HUDEP-2 (cell line): ENCODE results near the gene SIAH2.

Experiments used
- DNase-seq, 76 experiments: peaks; one replicate each; lab custom pipeline; 2025; ENCODE audit not compliant: unreplicated experiment in 76 of 76; lab: John Stamatoyannopoulos, UW

The SIAH2 gene

DNA sequence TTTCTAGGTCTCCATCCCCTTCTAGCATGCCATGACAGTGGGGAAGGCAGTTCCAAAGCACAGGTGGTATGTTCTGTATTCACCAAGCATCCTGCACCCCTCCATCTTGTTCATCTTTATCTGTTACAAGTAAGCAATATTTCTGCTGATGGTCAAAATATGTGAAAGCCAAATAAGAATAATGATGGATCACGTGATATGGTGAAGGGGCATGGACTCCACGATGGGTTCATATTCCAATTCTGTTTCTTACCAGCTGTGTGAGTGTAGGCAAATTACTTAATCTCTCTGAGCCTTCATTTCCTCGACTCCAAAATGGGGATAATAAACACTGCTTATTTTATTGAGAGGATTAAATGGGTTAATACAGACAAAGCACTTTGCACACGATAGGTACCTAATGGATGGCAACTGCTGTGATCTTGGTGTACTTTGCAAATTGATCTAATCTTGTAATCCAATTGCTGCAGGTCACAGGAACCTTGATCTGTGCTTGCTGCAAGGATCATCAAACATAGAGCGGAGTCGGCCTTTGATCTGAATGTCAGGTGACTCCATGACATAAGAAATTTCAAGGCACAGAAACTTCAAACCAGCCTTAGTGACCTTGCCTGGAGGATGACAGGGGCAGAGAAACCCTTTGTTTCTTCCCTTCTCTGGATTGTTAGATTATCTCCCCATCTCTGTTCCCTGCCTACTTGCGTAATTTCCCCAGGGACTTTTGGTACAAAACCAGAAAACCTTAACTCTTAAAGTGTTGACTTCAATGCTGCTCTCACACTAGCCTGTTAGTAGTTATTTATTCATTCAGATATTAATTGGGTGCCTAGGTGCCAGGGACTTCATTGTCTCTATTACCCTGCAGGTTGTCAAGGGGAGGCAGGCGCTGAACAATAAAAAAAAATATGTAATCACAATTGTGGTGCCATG lies 25.8 kb downstream of the SIAH2 start:
- no peak for DNase-seq

DNA sequence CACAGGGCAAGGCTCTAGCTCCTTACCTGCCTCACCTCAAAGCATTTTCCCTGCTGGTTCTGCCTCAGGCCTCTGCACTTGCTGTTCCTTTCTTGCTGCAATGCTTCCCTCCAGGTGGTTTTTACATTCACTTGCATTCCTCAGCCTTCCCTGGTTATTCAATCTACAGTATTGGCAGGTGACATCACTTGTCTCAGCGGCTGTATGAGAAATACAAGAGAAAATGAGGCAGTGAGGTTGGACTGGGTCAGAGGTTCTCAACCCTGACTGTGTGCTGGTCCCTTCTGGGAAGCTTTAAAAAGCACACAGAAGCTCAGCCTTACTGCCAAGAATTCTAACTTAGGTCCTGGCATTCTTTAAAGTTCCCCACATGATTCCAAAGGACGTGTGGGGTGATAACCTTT lies 26.7 kb downstream of the SIAH2 start:
- no peak for DNase-seq

DNA sequence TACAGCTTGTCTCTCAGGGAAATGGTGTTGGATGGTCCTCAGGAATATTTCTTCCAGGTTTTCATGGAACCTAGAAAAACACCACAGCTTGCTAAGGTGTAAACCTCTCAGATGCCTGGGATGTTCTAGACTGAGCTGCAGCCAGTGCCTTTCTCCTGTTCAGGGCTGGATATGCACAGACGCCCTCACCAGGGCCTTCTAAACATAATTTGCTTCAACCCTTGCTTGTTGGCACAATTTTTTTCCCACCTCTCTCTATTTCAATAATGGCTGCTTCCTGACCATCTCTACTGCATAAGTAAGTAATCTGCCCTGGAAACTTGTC lies 28.2 kb downstream of the SIAH2 start:
- DNase-seq = no peak

DNA sequence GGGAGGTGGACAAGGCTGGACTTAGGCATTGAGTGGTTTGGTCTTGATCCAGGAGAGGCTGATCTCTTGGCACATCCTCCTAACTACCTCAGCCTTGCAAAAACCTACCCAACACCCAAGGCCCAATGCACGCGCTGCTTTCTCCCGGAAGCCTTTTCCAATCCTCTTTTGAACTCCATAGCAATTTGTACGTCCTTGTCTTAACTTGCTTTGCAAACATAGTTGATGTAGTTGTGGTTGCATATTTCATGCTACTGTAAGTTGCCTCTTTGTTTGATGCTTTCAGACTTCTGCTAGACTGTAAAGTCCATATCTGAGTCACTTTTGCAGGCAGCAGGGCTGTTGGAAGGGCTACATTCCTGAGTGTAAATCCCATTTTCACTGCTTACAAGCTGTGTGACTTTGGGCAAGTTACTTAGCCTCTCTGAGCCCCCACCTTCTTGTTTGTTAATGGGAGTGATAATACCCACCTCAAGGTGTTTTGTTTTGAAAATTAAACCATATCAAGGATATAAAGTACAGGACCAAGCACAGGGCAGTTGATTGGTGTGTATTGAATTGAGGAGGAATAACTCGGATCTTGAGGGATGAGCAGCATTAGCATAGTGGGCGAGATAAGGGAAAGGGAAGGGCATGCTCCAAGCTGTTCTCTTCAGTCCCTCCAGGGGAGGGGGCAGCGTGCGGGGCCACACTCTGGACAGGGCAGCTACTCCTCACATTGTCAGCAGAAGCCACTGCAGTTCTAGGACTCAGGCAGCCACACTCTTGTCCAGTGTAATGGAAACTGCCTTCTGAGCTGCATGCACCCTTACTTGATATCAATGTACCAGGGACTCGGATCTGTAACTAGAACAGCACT lies 28.8 kb downstream of the SIAH2 start:
- peak in 56 of 76 experiments; percentile 26 to 90 (median 66) for DNase-seq

DNA sequence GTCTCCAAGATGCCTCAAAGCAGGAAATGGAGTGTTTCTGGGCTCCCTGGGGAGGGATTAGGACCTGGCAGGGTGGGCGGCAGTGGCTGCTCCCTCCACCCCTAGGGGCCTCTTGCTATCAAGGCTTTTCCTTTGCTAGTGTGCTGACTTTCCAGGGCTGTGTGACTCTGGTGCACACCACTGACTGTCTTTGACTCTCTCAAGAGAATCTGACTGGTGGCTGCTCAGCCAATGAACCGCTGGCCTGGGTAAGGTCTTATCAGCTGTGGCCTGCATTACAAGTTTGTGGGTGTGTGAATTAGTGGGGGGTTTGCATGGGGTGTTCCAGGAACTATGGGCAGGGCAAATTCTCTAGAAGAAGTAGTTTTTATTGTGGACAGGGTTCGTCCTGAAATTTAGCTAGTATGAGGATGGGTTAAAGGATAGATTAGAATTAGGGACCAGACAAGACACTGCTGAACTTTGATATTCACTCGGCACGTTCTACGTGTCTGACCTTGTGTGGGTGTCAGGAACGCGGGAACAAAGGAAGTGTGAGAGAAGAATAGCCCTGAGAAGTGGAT lies 29.5 kb downstream of the SIAH2 start:
- DNase-seq = peak in 74 of 76 experiments; percentile 67 to 98 (median 91)

DNA sequence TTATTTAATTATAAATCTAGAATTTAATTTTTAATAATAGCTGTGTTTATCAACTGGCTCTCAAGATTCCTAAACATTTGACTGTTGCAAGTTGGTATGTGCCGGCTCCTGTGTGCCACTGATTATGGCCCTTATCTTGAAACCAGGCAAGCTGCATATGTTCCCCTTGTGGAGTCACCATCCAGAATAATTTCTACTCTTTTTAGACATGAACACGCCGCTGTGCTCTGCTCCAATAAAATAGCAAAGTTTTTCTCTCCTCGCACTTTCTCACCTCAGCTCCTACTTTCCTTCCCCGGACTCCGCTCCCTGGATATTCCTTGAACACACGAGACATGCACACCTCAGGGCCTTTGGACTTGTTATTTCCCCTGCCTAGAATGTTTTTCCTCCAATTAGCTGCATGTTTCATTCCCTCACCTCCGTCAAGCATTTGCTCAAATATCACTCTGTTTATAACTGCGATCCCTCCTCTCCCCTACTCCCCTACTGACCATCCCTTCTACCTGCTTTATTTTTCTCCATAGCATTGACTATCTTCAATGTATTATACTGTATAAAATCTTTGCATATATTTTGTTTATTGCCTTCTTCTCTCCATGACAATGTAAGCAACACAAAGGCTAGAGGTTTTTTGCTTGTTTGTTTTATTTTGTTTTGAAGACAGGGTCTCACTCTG lies 33.1 kb downstream of the SIAH2 start:
- peak in 74 of 76 experiments; percentile 17 to 88 (median 64) for DNase-seq

DNA sequence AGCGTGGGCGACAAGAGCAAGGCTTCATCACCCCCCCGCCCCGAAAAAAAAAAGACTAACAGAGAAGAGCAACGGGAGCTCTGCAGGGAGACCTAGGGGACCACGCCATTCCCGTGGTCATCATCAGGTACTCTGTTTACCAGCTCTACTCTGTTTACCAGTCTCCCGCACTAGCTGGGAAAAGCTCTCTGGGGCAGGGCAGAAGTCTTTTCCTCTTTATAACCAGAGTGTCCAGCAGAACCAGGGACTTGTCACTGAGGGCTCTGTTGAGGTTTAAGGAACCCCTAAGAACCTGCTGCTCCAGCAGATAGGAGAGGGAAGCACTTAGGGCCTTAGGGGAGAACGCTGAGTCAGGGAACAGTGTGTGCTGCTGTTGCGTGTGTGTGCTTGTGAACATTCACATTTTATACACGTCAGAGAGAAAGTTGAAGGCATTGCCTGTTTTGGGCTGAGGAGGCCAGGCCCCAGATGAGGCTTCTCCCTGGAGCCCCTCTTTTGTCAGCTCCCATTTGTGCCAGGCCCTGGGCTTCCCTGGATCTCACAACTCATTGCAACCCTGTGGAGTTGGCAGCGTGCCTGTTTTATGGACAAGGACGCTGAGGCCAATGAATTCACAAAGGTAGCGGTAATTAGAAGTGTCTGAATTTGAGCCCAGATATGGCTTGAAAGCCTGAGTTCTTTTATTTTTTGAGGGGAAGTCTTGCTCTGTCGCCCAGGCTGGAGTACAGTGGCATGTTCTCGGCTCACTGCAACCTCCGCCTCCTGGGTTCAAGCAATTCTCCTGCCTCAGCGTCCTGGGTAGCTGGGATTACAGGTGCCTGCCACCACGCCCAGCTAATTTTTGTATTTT lies 35.1 kb downstream of the SIAH2 start:
- DNase-seq = peak in 52 of 76 experiments; percentile 7 to 70 (median 31)

DNA sequence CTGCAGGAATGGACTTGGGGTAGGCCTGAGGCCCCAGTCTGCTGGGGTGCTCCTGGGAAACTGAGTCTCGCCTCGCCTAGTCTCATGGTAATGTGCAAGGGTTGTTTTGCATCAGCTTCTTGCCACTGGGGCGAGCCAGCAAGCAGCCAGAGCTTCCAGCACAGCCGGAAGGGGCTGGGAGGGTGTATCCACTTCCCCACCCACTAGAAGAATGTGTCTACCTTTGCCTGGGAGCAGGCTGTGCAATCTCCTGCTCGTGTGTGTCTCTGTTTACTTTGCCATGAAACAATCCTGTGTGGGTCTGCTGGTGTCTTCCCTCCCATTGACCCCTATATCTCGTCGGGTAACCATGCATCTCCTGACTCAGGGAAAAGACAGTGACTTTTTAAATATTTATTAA lies 37.4 kb downstream of the SIAH2 start:
- peak in 12 of 76 experiments; percentile 3 to 35 (median 25) for DNase-seq

DNA sequence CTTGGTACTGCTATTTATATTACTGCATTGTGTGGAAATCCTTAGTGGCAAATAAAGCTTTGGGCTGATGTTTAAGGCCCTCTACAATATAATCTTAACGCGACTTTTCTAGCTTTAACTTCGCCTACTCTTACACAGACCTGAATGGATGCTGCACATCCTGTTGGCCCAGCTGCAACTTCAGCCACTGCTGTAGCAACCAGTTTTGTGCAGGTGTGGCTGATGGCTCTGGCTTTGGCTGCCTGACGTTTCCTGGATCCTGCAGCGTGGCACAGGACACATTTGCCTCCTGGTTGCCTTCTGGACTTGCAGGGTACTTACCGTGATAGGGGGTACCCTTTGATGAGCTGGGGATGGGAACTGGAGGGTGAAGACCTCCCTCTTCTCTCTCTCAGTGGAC lies 39.0 kb downstream of the SIAH2 start:
- no peak for DNase-seq

DNA sequence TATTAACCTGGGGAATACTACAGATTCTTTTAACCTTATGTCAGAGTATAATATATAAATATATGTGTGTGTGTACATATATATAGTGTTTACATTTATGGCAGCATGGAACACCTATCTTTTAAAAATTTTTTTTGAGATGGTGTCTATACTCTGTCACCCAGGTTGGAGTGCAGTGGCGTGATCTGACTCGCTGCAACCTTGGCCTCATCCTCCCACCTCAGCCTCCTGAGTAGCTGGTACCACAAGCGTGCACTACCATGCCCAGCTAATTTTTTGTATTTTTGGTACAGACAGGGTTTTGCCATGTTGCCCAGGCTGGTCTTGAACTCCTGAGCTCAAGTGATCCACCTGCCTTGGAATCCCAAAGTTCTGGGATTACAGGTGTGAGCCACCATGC lies 40.7 kb downstream of the SIAH2 start:
- no peak for DNase-seq

DNA sequence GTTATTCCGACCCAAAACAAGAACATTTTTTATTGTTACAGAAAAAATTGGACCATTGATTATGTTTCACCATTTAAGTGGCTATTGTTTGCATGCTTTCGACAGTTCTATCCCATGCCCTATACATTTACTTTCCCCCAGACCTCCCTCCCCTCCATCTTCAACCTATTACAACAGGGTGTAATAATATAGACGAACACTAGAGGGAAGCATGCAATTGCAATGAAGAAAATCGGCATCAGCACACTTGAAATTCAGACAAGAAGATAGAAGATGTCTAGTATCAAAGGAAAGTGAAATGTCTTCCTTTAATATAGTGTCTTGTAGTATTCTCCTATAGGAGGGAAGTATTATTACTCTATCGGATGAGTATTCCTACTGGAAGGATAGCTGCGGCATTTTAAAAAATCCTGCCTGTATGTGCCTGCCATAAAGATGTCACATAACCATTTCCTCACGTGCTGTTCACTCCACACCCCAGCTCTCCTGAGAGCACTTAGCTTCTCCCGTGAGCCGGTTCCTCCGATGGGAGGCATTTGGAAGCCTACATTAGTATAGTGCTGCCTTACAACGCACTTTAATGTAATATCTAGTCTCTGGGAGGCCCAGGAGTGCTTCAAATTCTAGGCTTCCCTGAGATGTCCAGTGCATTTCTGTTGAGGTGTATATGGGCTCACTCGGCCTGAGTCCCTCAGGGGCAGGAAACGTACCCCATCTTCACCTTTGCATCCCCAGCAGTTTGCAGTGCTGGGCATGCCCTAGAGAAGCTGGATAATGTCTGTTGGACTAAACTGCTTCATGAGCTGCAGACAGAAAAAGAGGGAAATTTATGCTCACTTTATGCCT lies 41.5 kb downstream of the SIAH2 start:
- peak in 31 of 76 experiments; percentile 10 to 75 (median 50) for DNase-seq

DNA sequence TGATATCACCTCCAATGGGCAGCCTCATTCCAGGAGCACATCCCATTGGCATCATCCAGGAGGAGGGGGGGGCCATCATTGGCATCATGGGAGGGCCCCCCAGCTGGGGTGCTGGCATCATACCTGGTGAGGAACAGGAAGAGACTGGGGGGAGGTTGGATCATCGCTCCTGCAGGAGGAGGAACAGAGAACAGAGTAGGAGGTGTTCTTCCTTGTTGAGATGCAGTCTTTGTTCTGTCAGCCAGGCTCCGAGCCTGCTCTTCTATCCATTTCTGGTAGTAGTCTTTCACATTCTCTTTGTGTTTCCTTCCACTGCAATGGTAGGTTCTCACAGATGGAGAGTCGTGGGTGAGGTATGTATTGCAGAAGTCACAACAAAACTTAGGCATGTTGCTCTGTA lies 42.5 kb downstream of the SIAH2 start:
- no peak for DNase-seq

DNA sequence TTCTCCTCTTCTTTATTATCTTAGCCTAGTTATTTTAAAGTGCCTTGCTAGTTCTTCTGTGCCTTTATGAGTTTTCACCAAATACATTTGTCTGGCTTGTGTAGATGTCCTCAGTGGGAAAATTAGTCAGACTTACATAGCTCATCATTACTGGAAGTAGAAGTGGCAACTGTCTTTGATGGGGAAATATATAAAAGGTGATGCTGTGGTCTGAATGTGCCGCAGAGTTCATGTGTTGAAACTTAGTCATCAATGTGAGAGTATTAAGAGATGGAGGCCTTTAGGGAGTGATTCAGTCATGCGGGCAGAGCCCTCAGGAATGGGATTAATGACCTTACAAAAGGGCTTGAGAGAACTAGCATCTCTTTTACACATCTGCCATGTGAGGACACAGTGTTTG lies 52.9 kb downstream of the SIAH2 start:
- DNase-seq = no peak

DNA sequence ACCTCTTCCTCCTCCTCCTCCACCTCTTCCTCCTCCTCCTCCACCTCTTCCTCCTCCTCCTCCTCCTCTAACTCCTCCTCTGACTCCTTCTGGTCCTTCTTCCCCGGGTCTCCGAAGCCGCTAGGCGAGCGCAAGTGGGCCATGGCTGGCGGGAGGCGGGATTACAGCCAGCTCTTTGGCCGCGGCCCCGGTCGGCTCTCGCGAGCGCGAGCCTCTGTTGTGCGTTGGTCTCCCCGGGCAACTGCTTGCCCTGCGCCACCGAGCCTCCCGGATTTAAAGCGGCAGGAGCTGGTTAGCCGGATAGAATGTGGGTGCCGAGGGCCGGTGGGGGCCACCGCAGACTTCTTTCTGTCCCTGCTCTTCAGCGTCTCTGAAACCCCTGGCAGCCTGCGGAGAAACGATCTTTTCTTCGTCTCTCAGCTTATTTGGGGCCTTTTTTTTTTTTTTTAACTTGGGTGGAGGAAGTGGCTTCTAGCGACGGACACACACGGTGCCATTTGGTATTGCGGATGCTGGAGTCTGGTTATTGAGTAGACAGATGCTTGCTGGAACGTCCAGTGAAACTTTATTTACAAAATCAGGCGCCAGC lies 59.1 kb downstream of the SIAH2 start, which contains the start of gene ERICH6:
Gene ERICH6 (minus strand): TSS at position 165 of the 589 bp plus-strand sequence. CDS start 22 bp downstream, at position 143.
- DNase-seq = peak in 74 of 76 experiments; percentile 33 to 89 (median 77)

DNA sequence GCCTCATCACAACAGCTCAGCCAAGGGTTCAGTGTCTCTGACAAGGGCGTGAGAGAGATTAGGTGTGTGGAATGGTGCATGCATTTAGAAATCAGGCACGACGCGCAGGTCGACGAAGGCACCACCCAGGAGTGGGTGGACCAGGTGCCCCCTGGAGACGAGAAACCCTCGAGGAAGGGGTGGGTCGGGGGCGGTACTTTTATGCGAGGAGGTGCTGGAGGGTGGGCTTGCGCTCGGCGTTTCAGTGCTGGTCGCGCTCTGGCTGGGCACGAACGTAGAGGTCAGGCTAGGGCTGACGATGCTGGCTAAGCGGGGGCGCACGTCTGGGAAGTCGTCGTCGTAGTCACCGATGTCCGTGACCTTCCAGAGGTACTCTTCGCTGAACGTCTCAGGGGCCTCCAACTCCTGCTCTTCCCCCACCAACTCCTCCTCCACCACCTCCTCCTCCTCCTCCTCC lies 59.6 kb downstream of the SIAH2 start:
- no peak for DNase-seq

DNA sequence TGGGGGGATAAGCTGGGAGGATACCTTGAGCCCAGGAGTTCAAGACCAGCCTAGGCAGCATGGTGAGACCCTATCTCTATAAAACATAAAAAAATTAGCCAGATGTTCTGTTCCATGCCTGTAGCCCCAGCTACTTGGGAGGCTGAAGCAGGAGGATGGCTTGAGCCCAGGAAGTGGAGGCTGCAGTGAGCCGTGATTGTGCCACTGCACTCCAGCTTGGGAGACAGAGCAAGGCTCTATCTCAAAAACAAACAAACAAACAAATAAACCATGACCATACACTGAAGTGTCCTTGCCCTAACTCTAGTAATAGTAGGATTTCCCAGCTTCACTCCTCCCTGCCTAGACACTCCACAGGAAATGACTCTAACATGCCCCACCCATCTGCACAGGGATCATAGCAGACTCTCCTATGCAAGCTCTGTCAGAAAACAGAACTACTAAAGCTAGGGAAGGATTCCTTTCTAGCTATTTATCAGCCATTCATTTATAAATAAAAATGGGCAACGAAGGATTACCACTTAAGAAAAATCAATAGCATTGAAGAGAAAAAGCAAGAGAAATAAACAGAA lies 63.8 kb downstream of the SIAH2 start:
- no peak for DNase-seq

DNA sequence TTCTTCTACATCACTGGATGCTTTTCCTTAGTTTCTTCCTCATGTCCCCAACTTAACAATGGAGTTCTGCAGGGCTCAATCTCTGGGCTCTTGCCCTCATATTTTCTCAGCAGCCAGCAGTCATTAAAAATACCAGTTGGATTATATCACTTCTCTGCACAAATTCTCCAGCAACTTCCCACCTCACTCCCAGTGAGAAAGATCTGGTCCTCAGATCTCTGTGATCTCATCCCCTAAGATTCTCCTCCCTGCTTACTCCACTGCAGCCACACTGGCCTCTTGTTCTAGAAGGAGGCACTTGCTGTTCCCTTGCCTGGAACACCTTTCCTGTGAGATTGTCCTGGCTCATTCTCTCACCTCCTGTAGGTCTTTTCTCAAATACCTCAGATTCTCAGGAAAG lies 65.3 kb downstream of the SIAH2 start:
- DNase-seq = no peak
